NK-92 (cell line): ENCODE results near the gene COPS8.

ENCODE experiments used
- DNase-seq: peaks from one replicate; lab custom pipeline; 2025; ENCODE audit not compliant: unreplicated experiment; lab: John Stamatoyannopoulos, UW

COPS8 gene

GRCh38 chr2:237085248-237086221, at the start of gene COPS8:
COPS8 (plus strand) TSS chr2:237085889; CDS start chr2:237085965, 76 bp downstream.
- peak; percentile 47 for DNase-seq

DNA sequence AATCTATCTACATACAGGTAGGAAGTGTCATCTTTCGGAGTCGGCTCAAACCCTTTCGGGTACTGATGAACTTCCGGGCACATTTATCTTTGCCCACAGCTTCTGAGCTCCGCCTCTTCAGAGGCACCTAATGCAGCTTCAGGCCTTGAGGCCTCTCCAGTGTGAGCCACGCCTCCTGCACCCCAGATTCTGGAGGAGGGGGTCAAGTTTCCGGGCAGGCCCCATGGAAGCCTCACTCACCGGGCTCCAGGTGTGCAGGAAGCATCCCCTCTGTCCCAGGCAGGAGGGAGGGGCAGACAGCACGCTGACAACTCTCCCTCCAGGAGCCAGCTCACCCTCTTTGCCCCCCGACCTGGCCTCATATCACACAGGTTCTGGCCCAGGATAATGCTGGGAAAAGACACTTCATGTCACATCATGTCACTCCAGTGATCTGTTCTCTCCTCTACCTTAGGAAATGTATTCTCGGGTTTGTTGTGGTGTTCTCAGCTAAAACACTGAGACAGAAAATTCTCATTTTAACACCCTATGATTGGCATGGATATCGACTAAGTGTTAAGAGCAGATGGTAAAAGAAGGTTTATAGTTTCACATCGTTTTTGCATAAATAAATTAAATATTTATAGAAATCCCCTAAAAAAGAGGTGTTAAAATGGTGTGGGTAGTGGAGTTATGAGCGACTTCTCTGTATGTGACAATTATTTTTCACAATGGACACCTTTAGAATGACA, 46.2 kb upstream of the COPS8 start:
- no peak for DNase-seq

GRCh38 chr2:237041231-237041630, 44.5 kb upstream of the COPS8 start:
- DNase-seq: no peak

GRCh38 chr2:237042101-237042500, 43.6 kb upstream of the COPS8 start:
- DNase-seq: no peak

- DNase-seq: no peak
Observed at GRCh38 chr2:237043866-237044265, 41.8 kb upstream of the COPS8 start.

GRCh38 chr2:237044281-237044680, 41.4 kb upstream of the COPS8 start:
- no peak for DNase-seq

DNA sequence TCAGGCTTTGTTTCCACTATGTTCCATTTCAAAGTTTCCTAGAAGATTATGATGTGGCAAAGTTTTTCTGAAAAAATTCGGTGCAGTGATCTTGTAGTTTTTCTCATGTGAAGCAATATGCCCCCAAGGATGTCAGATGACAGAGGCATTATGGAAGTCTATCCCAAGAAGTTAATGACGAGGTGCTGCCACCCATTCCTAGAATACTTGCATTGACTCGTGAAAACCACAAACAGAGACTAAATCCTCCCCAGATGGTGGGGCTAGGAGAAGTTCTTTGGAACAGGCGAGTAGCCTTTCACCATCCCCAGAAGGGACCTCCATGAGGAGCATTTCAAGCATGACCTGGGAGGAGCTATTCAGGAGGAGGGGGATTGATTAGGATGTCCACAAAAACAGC, 40.2 kb upstream of the COPS8 start:
- no peak for DNase-seq

DNA sequence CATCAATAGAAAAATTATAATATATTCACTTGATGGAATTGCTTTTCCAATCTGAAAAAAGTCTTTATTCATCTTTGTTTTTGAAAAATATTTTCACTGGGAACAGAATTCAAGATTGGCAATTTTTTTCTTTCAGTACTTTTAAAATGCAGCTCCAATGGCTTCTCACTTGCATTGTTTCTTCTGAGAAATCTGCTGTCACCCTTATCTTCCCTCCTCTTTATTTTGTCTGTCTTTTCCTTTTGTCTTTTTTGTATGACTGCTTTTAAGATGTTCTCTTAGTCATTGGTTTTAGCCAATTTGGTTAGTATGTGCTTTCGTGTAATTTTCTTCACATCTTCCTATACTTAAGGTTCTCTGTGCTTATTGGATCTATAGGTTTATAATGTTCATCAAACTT, 37.1 kb upstream of the COPS8 start:
- DNase-seq: no peak

GRCh38 chr2:237051861-237052260, 33.8 kb upstream of the COPS8 start:
- no peak for DNase-seq

DNA sequence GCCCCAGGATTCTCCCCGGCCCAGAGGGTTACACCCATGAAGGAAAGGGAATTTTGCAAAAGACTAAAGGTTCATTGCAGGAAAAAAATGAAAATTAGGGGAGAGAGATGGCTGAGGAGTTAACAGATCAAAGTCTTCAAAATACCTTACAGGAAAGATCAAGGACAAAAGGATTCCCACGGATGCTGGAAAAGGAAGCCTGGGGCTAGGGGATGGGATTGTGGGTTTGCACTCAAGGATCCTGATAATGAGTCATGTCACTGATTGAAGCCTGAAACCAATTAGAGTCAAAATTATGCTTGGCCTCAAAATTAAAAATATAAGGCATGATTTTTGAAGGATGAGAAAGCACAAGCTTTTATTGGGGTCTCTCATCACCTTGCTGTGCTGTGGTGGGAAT, 32.6 kb upstream of the COPS8 start:
- DNase-seq: no peak

DNA sequence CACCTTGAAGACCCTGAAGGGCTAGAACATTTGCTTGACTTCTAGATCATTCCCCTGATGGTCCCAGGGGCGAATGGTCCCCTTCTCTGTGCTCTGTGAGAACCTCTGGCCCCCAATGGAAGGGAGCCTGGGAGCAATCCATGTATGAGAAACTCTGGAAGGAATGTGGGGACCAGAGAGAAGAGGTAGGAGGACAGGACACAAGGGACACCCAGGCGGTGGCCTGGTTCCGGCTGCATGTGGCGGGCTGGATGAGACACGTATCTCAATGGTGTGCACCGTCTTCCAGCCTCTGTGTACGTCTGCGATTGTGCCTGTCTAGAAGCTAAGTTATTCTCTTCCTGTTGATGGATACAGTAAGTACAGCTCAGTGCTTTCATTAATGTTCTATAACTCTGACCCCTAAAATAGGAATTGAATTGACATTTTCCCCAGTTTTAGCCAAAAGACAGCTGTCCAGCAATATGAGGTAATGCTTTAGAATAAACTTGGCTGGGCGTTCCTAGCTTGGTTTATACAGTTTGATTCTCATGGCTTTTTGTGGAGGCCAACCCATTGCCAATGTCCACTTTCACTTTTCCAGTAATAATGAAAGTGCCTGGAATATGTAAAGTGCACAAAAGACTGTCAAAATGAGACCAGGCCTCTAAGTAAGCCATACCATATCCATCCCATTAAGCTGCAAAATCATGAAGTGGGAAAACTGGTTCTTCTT, 30.1 kb upstream of the COPS8 start:
- no peak for DNase-seq

DNA sequence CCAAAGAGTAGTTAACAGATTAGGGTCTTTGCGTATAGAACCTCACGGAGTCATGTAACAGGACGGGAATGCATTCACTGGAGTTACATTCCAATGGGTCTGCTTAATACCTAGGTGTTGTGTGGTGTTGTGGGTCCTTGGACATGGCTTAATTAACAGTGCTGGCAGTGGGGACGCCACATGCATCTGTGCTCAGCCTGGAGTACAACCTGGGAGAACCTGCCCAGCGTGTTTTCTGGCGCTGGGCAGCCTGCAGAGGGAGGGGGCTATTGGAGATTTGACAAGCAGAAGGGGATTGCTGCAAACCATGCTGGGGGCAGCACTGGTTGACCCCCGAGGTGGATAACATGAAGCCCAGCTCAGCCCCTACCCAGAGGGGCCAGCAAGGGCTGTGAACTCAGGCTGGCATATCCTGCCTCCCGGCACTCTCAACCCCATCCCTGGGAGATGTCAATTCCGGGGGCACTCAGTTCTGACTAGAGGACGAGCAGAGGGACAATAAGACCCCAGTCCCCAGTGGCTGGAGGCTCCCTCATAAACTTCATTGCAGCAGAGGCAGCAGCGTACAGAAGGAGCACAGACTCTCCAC, 29.3 kb upstream of the COPS8 start:
- DNase-seq: no peak

DNA sequence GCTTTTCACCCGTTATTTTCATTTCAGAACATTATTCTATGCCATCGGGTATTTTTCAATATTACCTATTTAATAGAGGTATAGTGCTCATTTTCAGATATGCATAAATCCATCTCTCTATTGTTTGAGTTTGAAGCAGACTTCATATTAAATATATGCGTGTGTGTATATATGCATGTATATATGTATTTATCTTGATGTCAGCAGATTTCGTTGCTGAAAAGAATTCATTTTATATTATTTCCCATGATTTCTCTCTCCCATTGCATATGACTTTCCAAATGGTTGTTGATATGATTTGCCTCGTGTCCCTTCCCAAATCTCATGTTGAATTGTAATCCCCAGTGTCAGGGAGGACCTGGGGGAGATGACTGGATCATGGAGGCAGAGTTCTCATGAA, 28.6 kb upstream of the COPS8 start:
- DNase-seq: no peak

GRCh38 chr2:237057893-237058300, 27.8 kb upstream of the COPS8 start:
- DNase-seq: no peak

DNA sequence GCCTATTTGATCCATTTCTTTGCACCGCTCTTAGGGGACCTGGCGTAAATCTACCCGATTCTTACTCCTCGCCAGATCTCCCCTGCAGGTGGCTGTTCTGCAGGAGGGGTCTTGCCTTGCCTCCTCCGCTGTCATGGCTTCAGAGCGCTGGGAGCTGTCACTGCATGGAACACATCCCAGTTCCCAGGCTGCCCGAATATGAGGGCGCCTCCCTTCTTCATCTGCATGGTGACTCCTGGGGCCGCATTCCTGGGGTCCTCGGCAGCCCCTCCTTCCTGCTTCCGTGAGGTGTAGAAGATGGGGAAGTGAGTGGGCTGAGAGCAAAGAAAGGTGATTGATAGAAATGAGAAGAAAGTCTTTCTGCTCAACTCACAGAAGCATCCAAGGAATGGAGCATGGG, 27.3 kb upstream of the COPS8 start:
- no peak for DNase-seq

DNA sequence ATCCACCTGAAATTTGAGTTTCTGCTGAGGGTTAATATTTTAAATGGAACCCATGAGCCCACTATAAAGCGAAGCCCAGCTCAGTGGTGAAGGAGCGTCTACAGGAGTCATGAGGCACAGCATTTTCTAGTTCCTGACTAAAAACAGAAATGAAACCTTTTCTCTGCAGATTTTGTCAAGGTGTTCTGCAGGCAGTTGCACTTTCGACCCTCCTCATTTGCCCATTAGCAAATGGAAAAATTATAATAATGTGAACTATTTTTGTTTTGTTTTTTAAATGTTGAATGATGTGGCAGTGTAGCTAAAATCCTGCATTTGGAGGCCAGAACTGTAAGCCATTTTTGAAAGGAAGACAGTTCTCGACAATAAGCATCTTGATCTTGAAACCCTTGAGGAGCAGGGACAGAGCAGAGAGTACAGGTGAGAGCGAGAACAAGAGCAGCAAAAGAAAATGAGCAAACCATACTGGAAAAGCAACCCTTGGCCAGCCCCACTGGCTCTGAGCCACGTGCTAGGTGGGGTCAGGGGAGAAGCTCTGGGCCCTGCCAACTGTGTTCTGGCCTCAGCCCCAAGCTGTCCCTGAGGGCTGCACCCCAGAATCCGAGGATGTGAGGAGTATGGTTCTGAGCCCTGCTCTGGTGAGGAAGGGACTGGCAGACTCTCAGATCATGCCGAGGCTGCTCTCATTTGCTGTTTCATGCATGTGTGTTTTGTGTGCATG, 26.4 kb upstream of the COPS8 start:
- DNase-seq: no peak

DNA sequence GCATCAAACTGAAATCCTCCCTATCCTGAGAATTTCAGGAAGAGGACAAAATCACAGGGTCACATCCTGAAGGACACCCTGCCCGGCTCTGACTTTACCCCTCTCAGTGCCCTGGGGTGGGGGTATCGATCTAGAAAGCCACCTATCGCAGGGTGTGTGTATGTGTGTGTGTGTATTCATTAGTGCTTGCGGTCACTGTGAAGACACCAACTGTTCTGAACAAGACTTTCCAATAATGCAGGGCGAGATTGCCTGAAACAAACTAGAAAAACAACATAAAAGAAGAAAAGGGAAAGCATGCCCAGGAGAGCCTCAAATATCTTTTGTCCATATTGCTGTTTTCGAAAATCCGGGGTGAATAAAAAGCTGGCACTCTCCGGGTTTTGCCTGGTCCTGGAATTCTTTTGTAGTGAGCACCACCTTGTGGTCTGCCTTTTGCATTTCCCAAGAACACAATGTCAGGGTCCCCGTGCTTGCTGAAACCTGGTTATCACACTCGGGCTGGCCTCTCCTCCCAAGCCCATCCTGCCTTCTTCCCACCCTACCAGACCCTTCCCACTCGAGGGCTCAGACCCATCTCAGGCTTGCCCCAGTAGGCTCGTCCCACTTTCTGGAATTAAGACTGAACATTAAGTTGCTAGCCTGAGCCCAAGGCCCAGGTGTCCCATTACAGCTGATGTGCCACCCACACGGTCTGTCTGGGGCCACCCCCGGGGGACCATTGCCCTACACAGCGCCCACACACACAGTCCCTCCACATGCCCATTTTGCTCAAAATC, 25.0 kb upstream of the COPS8 start:
- no peak for DNase-seq

GRCh38 chr2:237061356-237061755, 24.3 kb upstream of the COPS8 start:
- no peak for DNase-seq

DNA sequence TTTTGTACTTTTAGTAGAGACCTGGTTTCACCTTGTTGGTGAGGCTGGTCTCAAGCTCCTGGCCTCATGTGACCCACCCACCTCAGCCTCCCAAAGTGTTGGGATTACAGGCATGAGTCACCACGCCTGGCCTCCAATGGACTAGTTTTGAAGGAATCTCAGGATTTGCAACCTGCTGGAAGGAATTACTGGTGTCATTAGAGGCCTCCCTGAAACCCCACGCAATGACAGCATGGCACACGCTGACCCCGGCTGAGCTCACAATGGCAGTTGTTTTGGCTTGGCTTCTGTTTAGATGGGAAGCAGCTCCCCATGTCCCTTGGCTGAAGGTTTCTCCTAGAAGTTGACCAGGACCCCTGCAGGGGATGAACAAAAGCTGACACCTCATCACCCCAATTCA, 23.1 kb upstream of the COPS8 start:
- no peak for DNase-seq
